Measurements from ENCODE around the gene CCDC85C.
A peak's percentile ranks its signal among the peaks of the same experiment; 100 is the strongest.

Gene CCDC85C

GRCh38 chr14:99632410-99633035, 28.5 kb upstream of the CCDC85C start:
- DNase-seq (ENCODE audit: insufficient read length, low spot score) = no peak
- FAIRE-seq = no peak

GRCh38 chr14:99630202-99630601, 26.2 kb upstream of the CCDC85C start:
- FAIRE-seq (no peak), DNase-seq (ENCODE audit: insufficient read length, low spot score) (no peak)

DNA sequence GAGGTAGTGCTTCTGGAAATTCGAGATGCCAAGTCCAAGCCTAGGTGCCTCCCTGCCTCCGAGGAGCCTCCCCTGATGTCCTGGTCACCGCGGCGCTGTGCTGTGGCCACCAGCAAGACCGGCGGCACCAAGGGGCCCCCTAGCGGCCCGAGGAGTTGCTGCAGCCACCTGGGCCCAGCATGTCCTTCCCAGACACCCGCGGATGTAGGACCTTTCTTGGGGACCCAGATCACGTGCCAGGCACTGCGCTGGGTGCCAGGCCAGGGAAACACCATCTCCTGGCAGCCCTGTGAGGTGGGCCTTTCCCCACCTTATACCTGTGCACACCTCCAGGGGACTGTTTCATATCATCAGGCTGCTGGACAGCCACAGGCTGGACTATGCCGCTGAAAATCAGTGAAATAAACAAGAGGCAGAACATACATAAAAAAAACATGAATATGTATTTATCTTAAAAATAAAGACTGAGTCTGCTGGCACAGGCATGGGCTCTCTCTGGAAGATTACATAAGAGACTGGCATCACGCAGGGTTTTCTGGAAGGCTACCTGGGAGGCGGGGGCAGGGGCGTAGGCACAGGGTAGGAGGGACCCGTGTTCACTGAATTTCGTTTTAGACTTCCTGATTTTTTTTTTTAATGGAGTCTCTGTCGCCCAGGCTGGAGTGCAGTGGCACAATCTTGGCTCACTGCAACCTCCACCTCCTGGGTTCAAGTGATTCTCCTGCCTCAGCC, 25.0 kb upstream of the CCDC85C start:
- FAIRE-seq (peak; percentile 85), DNase-seq (ENCODE audit: insufficient read length, low spot score) (peak; percentile 84)

- FAIRE-seq (peak; percentile 57), DNase-seq (ENCODE audit: insufficient read length, low spot score) (no peak)
Observed at GRCh38 chr14:99627510-99628381, 23.7 kb upstream of the CCDC85C start.

DNA sequence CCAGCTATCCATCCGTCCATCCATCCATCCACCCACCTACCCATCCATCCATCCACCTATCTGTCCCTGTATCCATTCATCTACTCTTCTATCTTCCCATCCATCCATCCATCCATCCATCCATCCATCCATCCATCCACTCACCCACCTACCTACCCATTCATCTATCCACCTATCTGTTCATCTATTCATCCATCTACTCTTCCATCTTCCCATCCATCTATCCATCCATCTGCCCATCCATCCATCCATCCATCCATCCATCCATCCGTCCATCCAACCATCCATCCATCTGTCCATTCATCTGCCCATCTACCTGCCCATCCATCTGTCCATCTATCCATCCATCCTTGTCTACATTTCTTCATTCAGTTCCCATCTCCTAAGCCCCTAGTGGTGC, 23.1 kb upstream of the CCDC85C start:
- FAIRE-seq = peak; percentile 94
- DNase-seq (ENCODE audit: insufficient read length, low spot score) = no peak

GRCh38 chr14:99626041-99626648, 22.1 kb upstream of the CCDC85C start:
- DNase-seq (ENCODE audit: insufficient read length, low spot score) (no peak), FAIRE-seq (no peak)

GRCh38 chr14:99625476-99625875, 21.5 kb upstream of the CCDC85C start:
- FAIRE-seq (no peak), DNase-seq (ENCODE audit: insufficient read length, low spot score) (no peak)

DNA sequence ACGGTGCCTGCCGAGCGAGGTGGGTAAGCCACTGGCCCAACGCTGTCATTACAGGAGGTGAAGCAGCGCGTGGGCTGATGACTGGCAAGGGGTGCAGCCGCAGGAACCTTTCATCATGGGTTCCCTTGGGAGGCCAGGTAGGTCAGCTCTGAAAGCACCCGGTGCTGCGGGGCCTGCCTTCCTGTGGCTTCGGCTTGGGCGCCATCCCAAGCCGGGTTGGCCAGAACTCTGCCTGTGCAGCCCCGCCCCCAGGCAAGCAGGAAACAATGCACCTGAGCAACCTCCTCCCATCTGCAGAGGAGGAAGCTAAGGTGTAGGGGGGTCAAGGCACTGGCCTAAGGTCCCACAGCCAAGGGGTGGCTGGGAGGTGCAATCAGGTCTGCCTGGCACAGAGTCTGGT, 21.0 kb upstream of the CCDC85C start:
- FAIRE-seq = no peak
- no peak for DNase-seq (ENCODE audit: insufficient read length, low spot score)

DNA sequence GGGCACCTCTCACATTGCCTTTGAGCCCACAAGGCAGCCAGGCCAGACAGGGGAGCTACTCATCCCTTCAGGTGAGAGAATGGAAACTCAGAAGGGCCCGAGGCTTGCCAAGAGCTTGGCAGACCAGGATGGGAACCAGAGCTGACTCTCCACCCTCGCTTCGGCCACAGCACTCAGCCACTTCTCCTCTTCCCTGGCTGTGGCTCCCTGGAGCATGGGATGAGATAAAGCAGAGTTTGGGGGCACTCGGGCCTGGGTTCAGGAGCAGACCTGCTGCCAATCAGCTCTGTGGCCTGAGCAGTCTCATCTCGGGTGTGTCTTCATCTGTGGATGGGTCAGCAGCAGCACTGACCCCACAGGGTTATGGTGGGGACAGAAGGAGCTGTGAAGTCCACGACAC, 20.0 kb upstream of the CCDC85C start:
- DNase-seq (ENCODE audit: insufficient read length, low spot score) = no peak
- FAIRE-seq = no peak

DNA sequence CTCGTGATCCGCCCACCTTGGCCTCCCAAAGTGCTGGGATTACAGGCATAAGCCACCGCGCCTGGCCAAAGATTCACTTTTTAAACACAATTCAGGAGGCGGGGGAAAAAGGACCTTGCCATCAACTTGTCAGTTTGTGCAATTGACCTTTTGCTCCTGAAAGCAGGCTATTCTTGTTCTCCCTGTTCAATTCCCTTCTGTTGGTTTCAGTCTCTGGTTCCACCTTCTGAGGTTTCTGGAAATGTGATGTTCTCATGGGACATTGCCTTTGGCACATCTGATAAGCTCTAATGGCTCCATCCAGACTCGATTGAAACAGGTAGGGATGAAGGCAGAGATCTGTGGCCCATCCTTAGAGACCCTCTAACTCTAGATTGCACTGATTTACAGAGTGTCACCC, 17.9 kb upstream of the CCDC85C start:
- no peak for FAIRE-seq
- no peak for DNase-seq (ENCODE audit: insufficient read length, low spot score)

DNA sequence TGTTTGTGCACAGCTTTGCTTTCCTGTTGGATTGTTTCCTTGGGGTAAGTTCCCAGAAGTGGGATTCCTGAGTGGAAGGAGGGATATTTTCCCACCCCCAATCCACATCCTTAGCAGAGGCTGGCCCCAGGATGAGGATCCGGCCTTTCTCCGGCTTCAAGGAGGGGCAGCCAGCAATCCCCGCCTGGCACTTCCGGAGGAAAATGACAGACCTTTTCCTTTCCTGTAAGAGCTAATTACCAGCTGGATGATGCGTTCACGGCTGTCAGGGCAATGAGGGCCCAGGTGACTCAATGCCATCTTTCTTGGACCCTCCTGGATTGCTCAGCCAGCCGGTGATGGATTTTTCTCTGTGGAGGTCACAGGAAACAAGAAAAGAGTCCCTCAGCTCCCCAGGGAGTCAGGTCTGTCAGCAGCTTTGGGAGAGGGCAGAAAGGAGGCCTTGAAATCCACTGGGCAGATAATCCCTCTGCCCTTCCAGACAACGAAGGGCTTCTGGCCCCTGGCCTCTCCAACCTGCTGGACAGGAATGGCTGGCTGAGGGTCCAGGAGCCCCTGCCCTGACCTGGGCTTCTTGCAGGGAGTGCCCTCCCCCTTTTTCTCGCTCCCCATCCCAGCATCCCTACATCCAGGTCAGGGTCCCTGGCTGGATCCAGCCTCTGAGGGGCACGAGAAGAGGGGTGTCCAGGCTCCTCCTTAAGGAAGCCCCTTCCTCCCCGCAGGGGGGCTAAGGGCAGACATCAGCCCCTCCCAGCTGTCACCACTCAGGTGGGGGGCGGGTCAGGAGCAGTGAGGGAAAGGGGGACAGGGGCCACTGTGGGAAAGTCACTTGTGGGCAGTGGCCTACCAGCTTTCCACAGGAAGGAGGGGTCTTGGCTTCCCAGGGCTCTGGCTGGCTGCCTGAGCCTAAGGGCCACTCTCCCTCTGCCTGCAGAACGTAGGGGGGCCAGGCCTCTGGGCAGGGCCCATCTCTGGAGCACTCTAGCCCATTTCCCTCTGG, 16.1 kb upstream of the CCDC85C start:
- FAIRE-seq (peak; percentile 26), DNase-seq (ENCODE audit: insufficient read length, low spot score) (peak; percentile 52)

DNA sequence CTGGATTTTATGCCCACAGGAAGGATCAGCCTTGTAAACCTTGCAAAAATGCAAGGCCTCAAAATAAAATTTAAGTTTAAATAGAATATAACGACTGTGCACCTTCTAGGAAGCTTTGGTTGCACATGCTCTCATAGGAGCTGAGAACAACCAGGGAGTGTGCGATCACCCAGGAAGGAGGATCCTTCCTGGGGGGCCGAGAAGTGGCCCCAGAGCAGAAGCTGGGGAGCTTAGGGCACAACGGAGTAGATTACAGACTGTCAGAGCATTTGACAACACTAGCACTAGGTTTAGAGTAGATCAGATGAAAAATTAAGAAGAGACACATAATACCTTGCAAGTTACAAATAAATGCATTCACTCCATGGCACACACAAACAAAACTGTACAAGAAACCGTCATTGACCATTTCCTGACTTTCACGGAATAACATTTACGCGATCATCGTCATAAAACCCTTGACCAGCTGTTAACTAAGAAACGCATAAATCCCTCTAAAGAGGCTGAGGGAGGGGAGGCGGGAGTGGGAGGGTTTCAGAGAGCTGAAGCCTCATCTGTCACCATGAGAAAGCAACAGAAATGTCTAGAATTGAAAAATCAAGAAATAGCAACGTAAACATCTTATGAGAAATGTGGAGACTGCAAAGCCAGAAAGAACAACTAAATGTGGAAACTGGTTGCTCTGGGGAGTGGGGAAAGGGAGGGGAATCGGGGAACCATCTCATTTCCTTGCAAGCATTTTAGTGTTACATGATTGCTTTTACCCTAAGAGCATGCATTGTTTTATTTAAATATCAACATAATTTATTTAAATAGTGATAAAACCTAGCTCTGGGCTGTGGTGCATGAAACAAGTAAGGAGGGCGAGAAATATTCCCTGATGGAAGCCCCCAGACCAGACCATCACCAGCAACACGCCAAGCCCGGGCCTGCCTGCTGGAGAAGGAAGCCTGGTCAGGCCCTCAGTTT, 13.1 kb upstream of the CCDC85C start:
- no peak for FAIRE-seq
- no peak for DNase-seq (ENCODE audit: insufficient read length, low spot score)

GRCh38 chr14:99615497-99616157, 11.6 kb upstream of the CCDC85C start:
- DNase-seq (ENCODE audit: insufficient read length, low spot score) (no peak), FAIRE-seq (no peak)

GRCh38 chr14:99612738-99613330, 8.8 kb upstream of the CCDC85C start:
- DNase-seq (ENCODE audit: insufficient read length, low spot score) (peak; percentile 43), FAIRE-seq (no peak)

GRCh38 chr14:99612071-99612737, 8.2 kb upstream of the CCDC85C start:
- FAIRE-seq (no peak), DNase-seq (ENCODE audit: insufficient read length, low spot score) (no peak)

GRCh38 chr14:99611646-99612045, 7.6 kb upstream of the CCDC85C start:
- FAIRE-seq = no peak
- DNase-seq (ENCODE audit: insufficient read length, low spot score) = no peak

Data from HTR-8/SVneo (cell line).